Measurements from ENCODE around the gene NLGN4X. TPM values are rescaled to one million over a fixed set of nuclear protein-coding genes. Genes with fewer than 3 reads are reported as not detected.

Gene NLGN4X
- total RNA-seq, 4 donors from 2014 or later = 6.2 to 42.5 (median 11.8) TPM

DNA sequence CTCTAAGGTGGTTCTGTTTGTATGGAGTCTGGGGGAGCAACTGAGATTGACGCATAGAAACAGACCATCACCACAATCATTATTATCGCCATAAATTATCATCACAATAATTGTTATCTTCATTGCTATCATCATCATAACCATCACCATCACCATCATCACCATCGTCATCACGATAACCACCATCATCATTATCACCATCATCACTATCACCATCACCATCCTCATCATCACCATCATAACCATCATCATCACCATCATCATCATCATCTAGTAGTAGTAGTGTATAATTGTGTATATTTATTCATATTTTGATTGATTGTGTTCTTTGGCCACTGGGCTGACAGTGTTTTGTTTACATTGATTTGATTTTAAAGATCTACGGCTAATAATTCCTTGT is 95.7 kb downstream of the NLGN4X start:
- TF ChIP-seq POLR2A (IDR thresholded peaks at IDR 0.05) = no peak
- TF ChIP-seq, protein P1, sequence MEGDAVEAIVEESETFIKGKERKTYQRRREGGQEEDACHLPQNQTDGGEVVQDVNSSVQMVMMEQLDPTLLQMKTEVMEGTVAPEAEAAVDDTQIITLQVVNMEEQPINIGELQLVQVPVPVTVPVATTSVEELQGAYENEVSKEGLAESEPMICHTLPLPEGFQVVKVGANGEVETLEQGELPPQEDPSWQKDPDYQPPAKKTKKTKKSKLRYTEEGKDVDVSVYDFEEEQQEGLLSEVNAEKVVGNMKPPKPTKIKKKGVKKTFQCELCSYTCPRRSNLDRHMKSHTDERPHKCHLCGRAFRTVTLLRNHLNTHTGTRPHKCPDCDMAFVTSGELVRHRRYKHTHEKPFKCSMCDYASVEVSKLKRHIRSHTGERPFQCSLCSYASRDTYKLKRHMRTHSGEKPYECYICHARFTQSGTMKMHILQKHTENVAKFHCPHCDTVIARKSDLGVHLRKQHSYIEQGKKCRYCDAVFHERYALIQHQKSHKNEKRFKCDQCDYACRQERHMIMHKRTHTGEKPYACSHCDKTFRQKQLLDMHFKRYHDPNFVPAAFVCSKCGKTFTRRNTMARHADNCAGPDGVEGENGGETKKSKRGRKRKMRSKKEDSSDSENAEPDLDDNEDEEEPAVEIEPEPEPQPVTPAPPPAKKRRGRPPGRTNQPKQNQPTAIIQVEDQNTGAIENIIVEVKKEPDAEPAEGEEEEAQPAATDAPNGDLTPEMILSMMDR (IDR thresholded peaks at IDR 0.05) = no peak
- DNase-seq = no peak
- no peak overlapping the region for H3K27ac ChIP-seq
- no peaks in the 10 kb centered on the region for H3K36me3 ChIP-seq
- H3K4me1 ChIP-seq = no peaks in the 10 kb centered on the region
- no peaks in the 10 kb centered on the region for H3K27me3 ChIP-seq
- intact Hi-C loops (cut with DNase I; ENCODE audit: low total_unique reads) = no loop called here
- H3K4me3 ChIP-seq = no peak overlapping the region
- no peaks in the 10 kb centered on the region for H3K9me3 ChIP-seq

DNA sequence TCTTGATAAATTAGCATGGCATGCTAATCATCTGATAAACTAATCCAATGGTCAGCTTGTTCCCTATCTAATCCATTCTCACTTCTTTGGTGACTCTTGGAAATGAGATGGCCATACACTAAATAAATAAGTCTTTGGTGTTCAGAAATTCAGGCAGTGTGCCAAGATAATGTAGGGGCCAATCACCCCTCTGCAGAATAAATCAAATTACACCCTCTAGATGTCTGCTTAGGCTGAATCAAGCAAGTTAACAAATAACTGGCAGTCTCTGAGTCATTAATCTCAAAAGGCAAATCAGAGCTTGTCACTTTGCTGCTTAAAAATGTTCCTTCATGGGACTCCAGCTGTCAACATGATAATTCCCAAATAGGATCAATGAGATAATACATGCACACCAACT is 97.4 kb downstream of the NLGN4X start:
- TF ChIP-seq, protein P1 (IDR thresholded peaks at IDR 0.05) = no peak
- no peak for TF ChIP-seq POLR2A (IDR thresholded peaks at IDR 0.05)

DNA sequence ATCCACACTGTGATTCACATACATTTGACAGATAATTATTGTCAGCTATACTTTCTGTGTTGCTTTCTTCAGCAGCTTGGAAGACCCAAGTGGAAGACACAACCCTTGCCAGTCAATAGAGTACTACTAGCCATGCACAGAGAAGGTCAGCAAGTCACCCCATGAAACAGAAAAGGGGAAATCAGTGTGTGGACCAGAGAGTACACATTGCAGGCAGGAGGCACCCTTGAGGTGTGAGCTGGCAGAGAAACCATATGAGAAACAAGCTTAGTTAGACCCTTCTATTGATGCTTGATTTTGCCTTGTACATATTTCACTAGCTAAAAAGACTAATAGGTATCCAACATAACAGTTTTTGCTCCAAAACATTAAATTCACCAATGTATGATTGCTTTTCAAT is 99.5 kb downstream of the NLGN4X start:
- Histone ChIP-seq H3K9me3 (no peaks in the 10 kb centered on the region), H3K4me1 (no peaks in the 10 kb centered on the region), H3K27me3 (no peaks in the 10 kb centered on the region), H3K36me3 (no peaks in the 10 kb centered on the region), H3K27ac (no peak overlapping the region), H3K4me3 (no peak overlapping the region)
- DNase-seq = no peak
- TF ChIP-seq, protein P1 (IDR thresholded peaks at IDR 0.05) = no peak
- no peak for TF ChIP-seq POLR2A (IDR thresholded peaks at IDR 0.05)
- intact Hi-C loops (cut with DNase I; ENCODE audit: low total_unique reads) = no loop called here

More for the DNA sequence above, 97.4 kb downstream of the NLGN4X start:
- intact Hi-C loops (cut with DNase I; ENCODE audit: low total_unique reads) = no loop called here
- Histone ChIP-seq H3K27ac (no peak overlapping the region), H3K9me3 (no peaks in the 10 kb centered on the region), H3K4me3 (no peak overlapping the region), H3K36me3 (no peaks in the 10 kb centered on the region), H3K4me1 (no peaks in the 10 kb centered on the region), H3K27me3 (no peaks in the 10 kb centered on the region)
- no peak for DNase-seq

GRCh38 chrX:6120329-6120728 is 108.3 kb downstream of the NLGN4X start:
- Histone ChIP-seq H3K9me3 (no peaks in the 10 kb centered on the region), H3K4me3 (no peak overlapping the region), H3K27ac (no peak overlapping the region), H3K36me3 (no peaks in the 10 kb centered on the region), H3K4me1 (no peaks in the 10 kb centered on the region), H3K27me3 (no peaks in the 10 kb centered on the region)
- intact Hi-C loops (cut with DNase I; ENCODE audit: low total_unique reads) = no loop called here
- TF ChIP-seq POLR2A (IDR thresholded peaks at IDR 0.05) = no peak
- TF ChIP-seq, protein P1 (IDR thresholded peaks at IDR 0.05) = no peak
- DNase-seq = no peak

DNA sequence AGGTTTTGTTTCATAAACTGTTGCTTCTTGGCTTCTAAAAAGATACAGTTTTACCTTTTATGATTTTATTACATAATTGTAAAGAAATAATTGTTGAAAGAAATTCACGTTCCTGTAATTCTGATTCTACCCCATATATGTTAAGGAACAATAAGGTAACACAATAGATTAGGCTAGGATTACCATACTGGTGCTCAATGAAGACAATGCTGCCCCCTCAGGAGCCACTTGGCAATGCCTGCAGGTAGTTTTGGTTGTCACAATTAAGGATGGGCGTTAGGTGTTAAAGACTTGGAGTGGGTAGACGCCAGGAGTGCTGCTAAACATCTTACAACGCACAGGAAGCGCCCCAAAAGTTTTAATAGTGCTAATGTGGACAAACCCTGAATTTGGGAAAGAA is 133.2 kb downstream of the NLGN4X start:
- Histone ChIP-seq H3K9me3 (no peaks in the 10 kb centered on the region), H3K27ac (no peak overlapping the region), H3K4me3 (no peak overlapping the region), H3K4me1 (no peaks in the 10 kb centered on the region), H3K36me3 (no peaks in the 10 kb centered on the region), H3K27me3 (no peaks in the 10 kb centered on the region)
- intact Hi-C loops (cut with DNase I; ENCODE audit: low total_unique reads) = no loop called here
- no peak for DNase-seq
- TF ChIP-seq, protein P1 (IDR thresholded peaks at IDR 0.05) = no peak
- no peak for TF ChIP-seq POLR2A (IDR thresholded peaks at IDR 0.05)

Data from uterus (tissue), 4 donors.